ENCODE data around the gene CORO1A.
"Not testable (repeated sequence)": the region's sequence is repeated elsewhere in the genome, so short reads cannot be mapped to it uniquely, and the experiment has no call there.

CORO1A gene

GRCh38 chr16:30183233-30184095, at the start of gene CORO1A:
Gene CORO1A, plus strand, starts transcription at chr16:30183602. Its CDS starts 1,608 bp downstream, at chr16:30185210.
- in situ Hi-C loops (cut with MboI; ENCODE audit: low sequenced_read_pairs): no loop called here

GRCh38 chr16:30136971-30137605, 46.3 kb upstream of the CORO1A start:
- in situ Hi-C loops (cut with MboI; ENCODE audit: low sequenced_read_pairs): no loop called here

GRCh38 chr16:30137897-30138296, 45.5 kb upstream of the CORO1A start:
- in situ Hi-C loops (cut with MboI; ENCODE audit: low sequenced_read_pairs): no loop called here

- in situ Hi-C loops (cut with MboI; ENCODE audit: low sequenced_read_pairs): no loop called here
These were observed 43.6 kb upstream of the CORO1A start for GRCh38 chr16:30139583-30140481.

DNA sequence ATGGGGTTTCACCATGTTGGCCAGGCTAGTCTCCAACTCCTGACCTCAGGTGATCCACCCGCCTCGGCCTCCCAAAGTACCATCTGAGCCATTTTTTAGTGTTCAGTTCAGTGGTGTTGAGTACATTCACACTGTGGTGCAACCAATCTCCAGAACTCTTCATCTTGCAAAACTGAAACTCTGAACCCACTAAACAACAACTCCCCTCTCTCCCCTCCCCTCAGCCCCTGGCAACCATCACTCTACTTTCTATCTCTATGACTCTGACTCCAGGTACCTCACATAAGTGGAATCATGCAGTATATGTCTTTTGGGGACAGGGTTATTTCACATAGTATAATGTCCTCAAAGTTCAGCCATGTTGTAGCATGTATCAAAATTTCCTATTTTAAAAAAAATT, 41.7 kb upstream of the CORO1A start:
- in situ Hi-C loops (cut with MboI; ENCODE audit: low sequenced_read_pairs): no loop called here

DNA sequence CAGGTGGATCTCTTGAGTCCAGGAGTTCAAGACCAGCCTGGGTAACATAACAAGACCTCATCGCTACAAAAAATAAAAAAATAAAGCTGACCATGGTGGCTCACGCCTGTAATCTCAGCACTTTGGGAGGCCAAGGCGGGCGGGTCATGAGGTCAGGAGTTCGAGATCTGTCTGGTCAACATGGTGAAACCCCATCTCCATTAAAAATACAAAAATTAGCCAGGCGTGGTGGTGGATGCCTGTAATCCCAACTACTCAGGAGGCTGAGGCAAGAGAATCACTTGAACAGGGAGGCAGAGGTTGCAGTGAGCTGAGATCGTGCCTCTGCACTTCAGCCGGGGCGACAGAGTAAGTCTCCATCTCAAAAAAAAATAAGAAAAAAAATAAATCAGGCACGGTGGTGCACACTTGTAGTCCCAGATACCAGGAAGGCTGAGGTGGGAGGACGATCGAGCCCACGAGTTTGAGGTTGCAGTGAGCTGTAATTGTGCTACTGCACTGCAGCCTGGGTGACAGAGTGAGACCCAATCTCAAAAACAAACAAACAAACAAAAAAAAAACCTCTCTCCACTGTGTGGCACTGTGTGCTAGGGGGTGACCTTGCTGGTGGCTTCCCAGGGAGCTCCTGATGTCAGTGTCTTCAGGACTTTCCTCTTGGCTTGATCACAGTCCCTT, 40.6 kb upstream of the CORO1A start:
- in situ Hi-C loops (cut with MboI; ENCODE audit: low sequenced_read_pairs): no loop called here

GRCh38 chr16:30143347-30143702, 40.1 kb upstream of the CORO1A start:
- in situ Hi-C loops (cut with MboI; ENCODE audit: low sequenced_read_pairs): no loop called here

GRCh38 chr16:30144017-30144416, 39.4 kb upstream of the CORO1A start:
- in situ Hi-C loops (cut with MboI; ENCODE audit: low sequenced_read_pairs): no loop called here

- in situ Hi-C loops (cut with MboI; ENCODE audit: low sequenced_read_pairs): no loop called here
These were observed 38.5 kb upstream of the CORO1A start for GRCh38 chr16:30144917-30145316.

DNA sequence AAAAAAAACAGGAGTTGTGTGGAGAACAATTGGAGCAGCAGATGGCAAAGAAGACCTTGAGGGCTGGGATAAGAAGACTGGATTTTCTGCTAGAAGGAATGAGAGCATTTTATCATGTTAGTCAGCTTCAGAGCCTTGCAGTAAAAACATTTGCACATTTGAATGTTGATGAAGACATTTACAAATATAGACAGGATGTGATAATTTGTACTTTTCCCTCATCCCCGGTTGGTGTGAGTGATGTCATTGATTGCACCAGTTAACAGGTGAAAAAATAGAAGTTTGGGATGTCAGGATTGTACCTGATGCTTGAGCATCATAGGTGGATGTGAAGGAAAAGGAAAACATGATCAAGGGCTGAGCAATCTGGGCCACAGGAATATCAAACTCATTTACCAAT, 37.7 kb upstream of the CORO1A start:
- in situ Hi-C loops (cut with MboI; ENCODE audit: low sequenced_read_pairs): no loop called here

DNA sequence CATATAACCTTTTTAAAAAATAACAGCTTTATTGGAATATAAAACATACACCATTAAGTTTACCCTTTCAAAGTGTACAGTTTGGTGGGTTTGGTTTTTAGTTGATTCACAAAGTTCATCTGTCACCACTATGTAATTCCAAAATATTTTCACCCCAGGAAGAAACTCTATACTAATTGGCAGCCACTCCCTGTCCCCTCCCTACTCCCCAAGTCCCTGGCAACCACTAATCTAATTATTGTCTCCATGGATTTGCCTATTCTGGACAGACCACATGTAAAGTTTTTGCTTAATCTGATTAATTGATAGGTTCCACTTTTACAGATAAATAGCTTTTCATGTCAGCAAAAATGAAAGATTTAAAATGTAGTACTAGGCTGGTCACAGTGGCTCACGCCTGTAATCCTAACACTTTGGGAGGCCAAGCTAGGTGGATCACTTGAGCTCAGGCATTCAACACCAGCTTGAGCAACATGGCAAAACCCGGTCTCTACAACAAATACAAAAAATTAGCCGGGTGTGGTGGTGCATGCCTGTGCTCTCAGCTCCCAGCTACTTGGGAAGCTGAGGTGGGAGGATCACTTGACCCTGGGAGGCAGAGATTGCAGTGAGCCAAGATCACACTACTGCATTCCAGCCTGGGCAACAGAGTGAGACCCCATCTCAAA, 35.4 kb upstream of the CORO1A start:
- in situ Hi-C loops (cut with MboI; ENCODE audit: low sequenced_read_pairs): no loop called here

GRCh38 chr16:30149250-30149930, 34.0 kb upstream of the CORO1A start:
- in situ Hi-C loops (cut with MboI; ENCODE audit: low sequenced_read_pairs): no loop called here

DNA sequence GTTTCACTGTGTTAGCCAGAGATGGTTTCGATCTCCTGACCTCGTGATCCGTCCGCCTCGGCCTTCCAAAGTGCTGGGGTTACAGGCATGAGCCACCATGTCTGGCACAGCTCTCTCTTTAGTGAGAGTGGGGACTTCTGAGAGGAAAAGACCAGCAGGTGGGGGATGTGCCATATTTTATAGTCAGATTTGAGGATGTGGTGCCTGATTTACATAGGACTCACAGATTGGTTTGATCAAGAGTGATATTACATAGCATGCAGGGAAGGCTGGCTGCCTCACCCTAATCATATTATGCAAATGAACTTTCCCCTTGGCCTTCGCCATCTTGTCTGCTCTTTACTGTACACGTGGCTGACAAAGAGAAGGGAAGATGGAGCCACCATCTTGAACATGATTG, 32.3 kb upstream of the CORO1A start:
- in situ Hi-C loops (cut with MboI; ENCODE audit: low sequenced_read_pairs): no loop called here

GRCh38 chr16:30152517-30152916, 30.9 kb upstream of the CORO1A start:
- in situ Hi-C loops (cut with MboI; ENCODE audit: low sequenced_read_pairs): no loop called here

DNA sequence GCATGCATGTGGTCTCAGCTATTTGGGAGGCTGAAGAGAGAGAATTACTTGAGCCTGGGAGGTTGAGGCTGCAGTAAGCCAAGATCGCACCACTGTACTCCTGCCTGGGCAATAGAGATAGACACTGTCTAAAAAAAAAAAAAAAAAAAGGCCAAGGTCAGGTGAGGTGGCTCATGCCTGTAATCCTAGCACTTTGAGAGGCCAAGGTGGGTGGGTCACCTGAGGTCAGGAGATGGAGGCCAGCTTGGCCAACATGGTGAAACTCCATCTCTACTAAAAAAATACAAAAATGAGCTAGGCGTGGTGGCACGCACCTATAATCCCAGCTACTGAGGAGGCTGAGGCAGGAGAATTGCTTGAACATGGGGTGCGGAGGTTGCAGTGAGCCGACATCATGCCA, 28.2 kb upstream of the CORO1A start:
- in situ Hi-C loops (cut with MboI; ENCODE audit: low sequenced_read_pairs): no loop called here

- in situ Hi-C loops (cut with MboI; ENCODE audit: low sequenced_read_pairs): no loop called here
These were observed 26.2 kb upstream of the CORO1A start for GRCh38 chr16:30157214-30157613.

GRCh38 chr16:30163538-30163937, 19.9 kb upstream of the CORO1A start:
- in situ Hi-C loops (cut with MboI; ENCODE audit: low sequenced_read_pairs): no loop called here

GRCh38 chr16:30166202-30166902, 17.1 kb upstream of the CORO1A start:
- in situ Hi-C loops (cut with MboI; ENCODE audit: low sequenced_read_pairs): no loop called here

- in situ Hi-C loops (cut with MboI; ENCODE audit: low sequenced_read_pairs): not testable (repeated sequence)
These were observed 14.7 kb upstream of the CORO1A start for GRCh38 chr16:30168746-30169145.

All from HL-60/S4 (cell line).